Neuronal stem cell (in vitro differentiated cells): ENCODE data around the gene HLX.

Source experiments
- DNase-seq: peaks from one replicate; pipeline ENCODE4 v3.0.0-alpha.2; 2013; ENCODE audit warnings: low spot score
- H2AFZ ChIP-seq: one replicate; pipeline ENCODE4 v1.6.1; 2013; ENCODE audit warnings: mild to moderate bottlenecking, low read length, inconsistent platforms
- H2AK5ac ChIP-seq: 2 replicates; pipeline ENCODE4 v1.6.1; 2013; ENCODE audit warnings: low read depth, mild to moderate bottlenecking, inconsistent platforms, low read length, moderate library complexity, mixed read lengths
- H2BK120ac ChIP-seq: 2 replicates; pipeline ENCODE4 v1.6.1; 2013; ENCODE audit warnings: low read depth, mild to moderate bottlenecking, inconsistent platforms, low read length, moderate library complexity, mixed read lengths
- H2BK12ac ChIP-seq: one replicate; pipeline ENCODE4 v1.6.1; 2013; ENCODE audit warnings: low read length, inconsistent platforms
- H2BK15ac ChIP-seq: 2 replicates; pipeline ENCODE4 v1.6.1; 2013; ENCODE audit warnings: mild to moderate bottlenecking, low read length, inconsistent platforms, mixed read lengths
- H2BK5ac ChIP-seq: one replicate; pipeline ENCODE4 v1.6.1; 2013; ENCODE audit warnings: inconsistent platforms, mild to moderate bottlenecking, low read length, moderate library complexity
- H3K14ac ChIP-seq: one replicate; pipeline ENCODE4 v1.6.1; 2013; ENCODE audit warnings: low read length, inconsistent platforms
- H3K18ac ChIP-seq: 2 replicates; pipeline ENCODE4 v1.6.1; 2013; ENCODE audit warnings: low read length, inconsistent platforms
- H3K23ac ChIP-seq: 2 replicates; pipeline ENCODE4 v1.6.1; 2013; ENCODE audit warnings: low read depth, mild to moderate bottlenecking, mixed read lengths, low read length, inconsistent platforms; ENCODE audit not compliant: poor library complexity
- H3K27ac ChIP-seq: replicated peaks from 3 replicates; pipeline ENCODE4 v1.5.1; 2013; ENCODE audit warnings: low read length, inconsistent platforms
- H3K27me3 ChIP-seq, 3 experiments: 2 replicates each; pipeline ENCODE4 v1.6.1; 2013; ENCODE audit warnings: low read length in 3 of 3, mild to moderate bottlenecking in 2 of 3, inconsistent platforms in 1 of 3, low read depth in 1 of 3, mixed read lengths in 1 of 3, moderate library complexity in 1 of 3; ENCODE audit not compliant: control insufficient read depth in 3 of 3, insufficient read depth in 3 of 3
- H3K36me3 ChIP-seq, 2 donors: replicated peaks in 1 of 2; 2 replicates each; pipeline ENCODE4 v1.6.1; 2013; ENCODE audit warnings: low read length in 2 of 2; ENCODE audit not compliant: control insufficient read depth in 2 of 2, insufficient read depth in 2 of 2
- H3K4ac ChIP-seq: 2 replicates; pipeline ENCODE4 v1.6.1; 2013; ENCODE audit warnings: inconsistent platforms, mild to moderate bottlenecking, low read length, moderate library complexity
- H3K4me1 ChIP-seq, 2 donors: 1 replicate in 1 of 2; 2 replicates in 1 of 2; pipeline ENCODE4 v1.6.1; 2013; ENCODE audit warnings: low read length in 2 of 2, low read depth in 1 of 2; ENCODE audit not compliant: control insufficient read depth in 2 of 2, insufficient read depth in 1 of 2
- H3K4me2 ChIP-seq: one replicate; pipeline ENCODE4 v1.6.1; 2013; ENCODE audit warnings: mild to moderate bottlenecking, low read length, inconsistent platforms; ENCODE audit not compliant: insufficient read depth, poor library complexity, severe bottlenecking
- H3K4me3 ChIP-seq, 2 donors: 2 replicates each; pipeline ENCODE4 v1.5.1; 2013; ENCODE audit warnings: low read length in 2 of 2, mild to moderate bottlenecking in 2 of 2, inconsistent platforms in 1 of 2, moderate library complexity in 1 of 2
- H3K79me1 ChIP-seq: one replicate; pipeline ENCODE4 v1.6.1; 2013; ENCODE audit warnings: low read depth, mild to moderate bottlenecking, inconsistent platforms, low read length, moderate library complexity
- H3K9ac ChIP-seq: one replicate; pipeline ENCODE4 v1.6.1; 2013; ENCODE audit warnings: mild to moderate bottlenecking, low read depth, low read length, inconsistent platforms; ENCODE audit not compliant: poor library complexity
- H3K9me3 ChIP-seq, 2 donors: replicated peaks in 1 of 2; 2 replicates each; pipeline versions ENCODE3 to v1.6.1; 2013; ENCODE audit warnings: low read length in 2 of 2, mild to moderate bottlenecking in 2 of 2, inconsistent platforms in 1 of 2, low read depth in 1 of 2, mixed read lengths in 1 of 2, moderate library complexity in 1 of 2; ENCODE audit not compliant: control insufficient read depth in 2 of 2, insufficient read depth in 1 of 2
- H4K8ac ChIP-seq: one replicate; pipeline ENCODE4 v1.6.1; 2013; ENCODE audit warnings: low read depth, mild to moderate bottlenecking, inconsistent platforms, low read length, moderate library complexity
- H4K91ac ChIP-seq: one replicate; pipeline ENCODE4 v1.6.1; 2013; ENCODE audit warnings: low read length, low read depth, mild to moderate bottlenecking, inconsistent platforms; ENCODE audit not compliant: poor library complexity
- WGBS, 2 donors: extraction: QIAGEN DNeasy Blood & Tissue Kit; methylation state at CpG; one replicate each; pipeline ENCODE4 v1.1.7; 2013; ENCODE audit warnings: missing lambda C conversion rate in 2 of 2, mixed read lengths in 1 of 2; ENCODE audit not compliant: insufficient read length in 2 of 2, insufficient replicate concordance in 1 of 2; ENCODE audit errors: extremely low coverage in 2 of 2; 5-methylcytosine and 5-hydroxymethylcytosine counted together

HLX gene

GRCh38 chr1:220879509-220880361 lies 492 bp downstream of the HLX start:
- Histone ChIP-seq H2AFZ (peak overlapping the region; percentile 96), H4K8ac (no peak overlapping the region), H3K9me3 (peaks cover 0 to 3% of the 10 kb centered on the region in 2 donors), H3K27me3 (peaks cover 65 to 99% (median 98%) of the 10 kb centered on the region in 3 experiments), H3K4me3 (peak overlapping the region; percentile 40 to 71), H2BK15ac (no peak overlapping the region), H2AK5ac (no peak overlapping the region), H3K27ac (no peak overlapping the region), H3K4ac (no peak overlapping the region), H3K23ac (peak overlapping the region; percentile 80), H4K91ac (no peak overlapping the region), H2BK5ac (no peak overlapping the region), H2BK12ac (no peak overlapping the region), H3K4me1 (peaks cover 7 to 14% of the 10 kb centered on the region in 2 donors), H3K79me1 (no peaks in the 10 kb centered on the region), H3K18ac (peak overlapping the region; percentile 42), H3K36me3 (no peaks in the 10 kb centered on the region), H3K14ac (no peak overlapping the region), H3K9ac (peak overlapping the region; percentile 74), H2BK120ac (no peak overlapping the region), H3K4me2 (peak overlapping the region; percentile 94)
- WGBS, 2 donors, result no CpG with 5 or more reads among the region's 94 CpGs
- no peak for DNase-seq

- H3K36me3 ChIP-seq, result no peaks in the 10 kb centered on the region
- DNase-seq, result no peak
- no peak overlapping the region for H2BK5ac ChIP-seq
- no peak overlapping the region for H4K91ac ChIP-seq
- no peak overlapping the region for H2BK120ac ChIP-seq
- H3K4me1 ChIP-seq, result peaks cover 8 to 14% of the 10 kb centered on the region in 2 donors
- no peak overlapping the region for H2BK15ac ChIP-seq
- peak overlapping the region; percentile 96 for H2AFZ ChIP-seq
- H3K9me3 ChIP-seq, result peaks cover 0 to 3% of the 10 kb centered on the region in 2 donors
- no peak overlapping the region for H3K4me2 ChIP-seq
- no peak overlapping the region for H3K9ac ChIP-seq
- H3K79me1 ChIP-seq, result no peaks in the 10 kb centered on the region
- H3K23ac ChIP-seq, result peak overlapping the region; percentile 80
- H3K4me3 ChIP-seq, result no peak overlapping the region
- no peak overlapping the region for H3K4ac ChIP-seq
- no peak overlapping the region for H3K27ac ChIP-seq
- no peak overlapping the region for H3K14ac ChIP-seq
- no peak overlapping the region for H2BK12ac ChIP-seq
- H2AK5ac ChIP-seq, result no peak overlapping the region
- no peak overlapping the region for H4K8ac ChIP-seq
- no CpG with 5 or more reads among the region's 8 CpGs for WGBS, 2 donors
- no peak overlapping the region for H3K18ac ChIP-seq
- peaks cover 69 to 99% (median 99%) of the 10 kb centered on the region in 3 experiments for H3K27me3 ChIP-seq
Observed at GRCh38 chr1:220880362-220880670, 1.1 kb downstream of the HLX start.

- Histone ChIP-seq H3K18ac (no peak overlapping the region), H3K4me1 (peaks cover 8 to 14% of the 10 kb centered on the region in 2 donors), H3K23ac (no peak overlapping the region), H2BK120ac (no peak overlapping the region), H3K27ac (no peak overlapping the region), H3K4me3 (no peak overlapping the region), H2BK12ac (no peak overlapping the region), H2BK5ac (no peak overlapping the region), H3K79me1 (no peaks in the 10 kb centered on the region), H3K9ac (no peak overlapping the region), H4K8ac (no peak overlapping the region), H3K36me3 (no peaks in the 10 kb centered on the region), H3K4ac (no peak overlapping the region), H3K4me2 (no peak overlapping the region), H3K14ac (no peak overlapping the region), H2AFZ (peak overlapping the region; percentile 25), H2AK5ac (no peak overlapping the region), H2BK15ac (no peak overlapping the region), H3K9me3 (peaks cover 0 to 3% of the 10 kb centered on the region in 2 donors), H3K27me3 (peaks cover 73 to 99% (median 99%) of the 10 kb centered on the region in 3 experiments), H4K91ac (no peak overlapping the region)
- no peak for DNase-seq
- WGBS, 2 donors, result no CpG with 5 or more reads among the region's 37 CpGs
Observed at GRCh38 chr1:220880726-220881506, 1.7 kb downstream of the HLX start.
